Stimulated activated CD8-positive, alpha-beta memory T cell treated with anti-CD3 and anti-CD28 coated beads, Interleukin-15, amount 100 ng/mL, for 1 hour (primary cell): ENCODE data around the gene GCGR.

ENCODE experiments used
- DNase-seq: peaks from one replicate; pipeline ENCODE4 v3.0.0-alpha.2; 2020; ENCODE audit warnings: low read depth

The GCGR gene

DNA sequence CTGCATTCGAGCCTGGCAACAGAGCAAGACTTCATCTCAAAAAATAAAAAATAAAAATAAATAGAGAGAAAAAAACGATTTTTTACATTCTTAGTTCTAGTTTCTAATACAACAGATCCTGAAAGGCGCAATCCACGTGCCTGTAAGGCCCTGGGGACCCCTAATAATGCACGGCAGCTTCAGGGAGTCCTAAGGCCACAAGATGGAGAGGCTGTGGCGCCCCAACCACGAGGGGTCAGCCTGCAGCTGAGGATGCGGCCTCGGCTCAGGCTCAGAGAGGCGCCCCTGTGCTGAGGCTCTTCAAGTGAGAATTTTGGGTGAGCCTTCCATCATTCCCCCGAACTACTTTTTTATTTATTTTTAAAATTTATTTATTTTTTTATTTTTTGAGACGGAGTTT lies 45.5 kb downstream of the GCGR start:
- DNase-seq, result no peak

GRCh38 chr17:81851423-81851822 lies 47.5 kb downstream of the GCGR start:
- no peak for DNase-seq

- no peak for DNase-seq
These were observed 48.3 kb downstream of the GCGR start for GRCh38 chr17:81852237-81852636.

DNA sequence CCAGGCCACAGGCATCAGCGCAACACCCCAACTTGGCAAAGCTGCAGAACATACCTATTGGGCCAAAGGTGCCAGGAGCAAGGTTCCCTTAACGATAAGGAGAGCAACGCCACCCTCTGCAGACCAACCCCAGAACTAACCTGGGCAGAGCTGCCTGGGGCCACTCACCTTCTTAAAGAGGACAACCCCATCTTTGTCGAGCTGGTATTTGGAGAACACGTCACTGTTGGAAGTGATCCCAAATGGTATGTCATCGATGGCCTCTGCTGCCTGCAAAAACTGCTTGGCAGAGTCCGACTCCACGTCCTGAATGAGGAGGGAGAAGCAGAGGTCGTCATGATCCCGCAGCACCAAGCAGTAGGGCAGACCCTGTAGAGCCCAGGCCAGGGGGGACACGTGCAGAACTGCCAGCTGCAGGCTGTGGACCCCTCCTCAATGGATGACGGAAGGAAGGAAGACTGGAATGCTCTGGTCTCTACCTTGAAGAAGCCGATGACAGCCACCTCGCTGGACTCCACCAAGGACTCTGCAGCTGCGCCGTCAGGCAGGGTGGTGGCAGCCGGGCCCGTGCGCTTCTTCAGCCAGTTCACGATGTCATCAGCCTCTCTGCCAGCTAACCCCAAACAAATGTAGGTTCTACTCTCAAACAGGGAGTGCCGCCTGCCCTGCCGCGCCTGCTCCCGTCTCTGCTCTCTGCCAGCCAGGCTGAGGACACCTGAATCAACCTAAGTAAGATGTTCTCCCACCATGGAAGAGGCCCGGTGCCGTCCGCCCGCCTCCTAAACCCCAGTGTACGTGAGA lies 51.2 kb downstream of the GCGR start:
- no peak for DNase-seq

- no peak for DNase-seq
These were observed 54.4 kb downstream of the GCGR start for GRCh38 chr17:81858170-81858966.

GRCh38 chr17:81858967-81859905 lies 55.3 kb downstream of the GCGR start:
- no peak for DNase-seq

- DNase-seq, result no peak
These were observed 56.2 kb downstream of the GCGR start, which contains the start of gene P4HB for GRCh38 chr17:81859906-81860755. TSS of gene P4HB (minus strand) at chr17:81860535. CDS start at chr17:81860471, 64 bp downstream.

DNA sequence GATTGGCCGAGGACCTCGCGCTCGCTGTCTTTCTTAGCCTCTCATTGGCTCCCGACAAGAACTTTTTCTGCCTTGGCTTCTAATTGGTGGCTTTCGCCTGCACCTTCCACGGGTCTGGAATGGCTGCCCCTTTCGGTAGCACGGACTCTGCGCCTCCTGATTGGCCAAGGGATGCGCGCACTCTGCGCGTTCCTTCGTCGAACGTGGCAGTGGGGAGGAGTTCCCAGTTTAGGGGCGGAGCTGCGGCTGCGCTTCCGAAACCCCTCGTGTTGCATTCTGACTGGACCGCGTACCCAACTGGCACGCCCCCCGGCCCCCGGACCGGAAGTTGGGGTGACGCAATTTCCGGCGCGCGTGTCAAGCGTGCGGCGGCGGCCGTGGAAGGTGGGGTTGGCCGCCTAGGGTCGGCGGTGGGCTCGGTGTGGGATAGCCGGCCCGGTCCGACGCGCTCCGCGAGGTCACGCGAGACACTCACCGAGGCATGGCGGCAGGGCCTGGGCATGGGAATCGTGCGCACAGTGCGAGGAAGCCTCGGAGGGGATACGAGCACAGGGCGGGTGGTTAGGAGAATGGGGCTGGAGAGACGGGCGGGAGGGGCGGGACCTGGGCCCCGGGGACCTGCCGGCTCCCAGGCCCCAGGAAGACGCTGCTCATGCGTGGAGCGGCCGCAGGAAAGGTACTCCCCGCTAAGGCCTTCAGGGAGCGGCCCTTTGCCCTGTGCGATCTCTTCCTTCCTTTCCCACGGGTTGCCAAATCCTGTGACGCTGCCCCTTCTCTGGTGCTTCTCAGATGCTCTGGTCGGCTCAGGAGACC lies 57.0 kb downstream of the GCGR start:
- DNase-seq, result peak; percentile 97

GRCh38 chr17:81863123-81863675 lies 59.2 kb downstream of the GCGR start:
- DNase-seq, result no peak
